ENCODE measurements around the gene SLC25A23. TPM values are rescaled to one million over a fixed set of nuclear protein-coding genes. Genes with fewer than 3 reads are reported as not detected.

Gene SLC25A23
- total RNA-seq, 2 experiments from 2014 or later, result 10.5 to 10.8 TPM

DNA sequence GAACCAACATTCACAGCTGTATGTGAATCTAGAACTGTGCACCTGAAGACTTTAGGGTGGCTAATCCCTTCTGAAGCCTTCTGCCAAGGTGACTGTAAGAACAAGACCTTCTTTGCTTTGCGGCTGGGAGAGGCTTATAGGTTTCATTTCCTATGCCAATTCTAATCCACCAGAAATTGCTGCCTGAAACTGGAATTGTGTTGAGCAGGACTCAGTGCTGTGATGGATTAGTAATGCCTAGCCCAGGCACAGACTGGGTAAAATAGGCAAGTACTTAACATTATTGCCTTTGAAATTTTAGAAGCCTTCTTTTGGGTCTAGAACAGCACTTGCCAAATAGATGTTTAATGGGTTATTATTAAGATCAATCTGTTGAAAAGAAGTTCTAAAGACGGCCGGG lies 11.5 kb downstream of the SLC25A23 start:
- TF ChIP-seq, protein P1, sequence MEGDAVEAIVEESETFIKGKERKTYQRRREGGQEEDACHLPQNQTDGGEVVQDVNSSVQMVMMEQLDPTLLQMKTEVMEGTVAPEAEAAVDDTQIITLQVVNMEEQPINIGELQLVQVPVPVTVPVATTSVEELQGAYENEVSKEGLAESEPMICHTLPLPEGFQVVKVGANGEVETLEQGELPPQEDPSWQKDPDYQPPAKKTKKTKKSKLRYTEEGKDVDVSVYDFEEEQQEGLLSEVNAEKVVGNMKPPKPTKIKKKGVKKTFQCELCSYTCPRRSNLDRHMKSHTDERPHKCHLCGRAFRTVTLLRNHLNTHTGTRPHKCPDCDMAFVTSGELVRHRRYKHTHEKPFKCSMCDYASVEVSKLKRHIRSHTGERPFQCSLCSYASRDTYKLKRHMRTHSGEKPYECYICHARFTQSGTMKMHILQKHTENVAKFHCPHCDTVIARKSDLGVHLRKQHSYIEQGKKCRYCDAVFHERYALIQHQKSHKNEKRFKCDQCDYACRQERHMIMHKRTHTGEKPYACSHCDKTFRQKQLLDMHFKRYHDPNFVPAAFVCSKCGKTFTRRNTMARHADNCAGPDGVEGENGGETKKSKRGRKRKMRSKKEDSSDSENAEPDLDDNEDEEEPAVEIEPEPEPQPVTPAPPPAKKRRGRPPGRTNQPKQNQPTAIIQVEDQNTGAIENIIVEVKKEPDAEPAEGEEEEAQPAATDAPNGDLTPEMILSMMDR (IDR thresholded peaks at IDR 0.05), result no peak
- peaks cover 28% of the 10 kb centered on the region for H3K36me3 Mint-ChIP-seq (ENCODE audit: low read depth)
- intact Hi-C loops (cut with DNase I, micrococcal nuclease), result no loop called here

DNA sequence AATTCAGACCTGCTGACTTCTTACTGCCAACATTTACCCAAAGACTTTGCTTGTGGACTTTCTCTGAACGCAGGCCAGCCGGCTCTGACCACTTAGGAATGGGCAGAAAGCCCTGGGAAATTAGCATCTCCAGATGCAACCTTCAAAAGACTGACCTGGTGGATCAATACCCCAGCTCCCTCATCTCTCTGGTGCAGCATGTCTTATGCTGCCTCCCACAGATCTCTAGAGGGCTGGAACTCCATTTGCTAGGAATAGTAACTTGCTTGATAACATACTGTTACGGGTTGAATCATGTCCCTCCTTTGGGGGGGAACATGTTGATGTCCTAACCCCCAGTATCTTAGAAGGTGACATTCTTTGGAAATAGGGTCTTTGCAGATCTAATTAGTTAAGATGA lies 13.1 kb downstream of the SLC25A23 start:
- no peak overlapping the region for H3K4me3 ChIP-seq (ENCODE audit: low read length)
- no peaks in the 10 kb centered on the region for H3K4me1 ChIP-seq (ENCODE audit: insufficient read depth, low read length)
- H3K9me3 ChIP-seq (ENCODE audit: control insufficient read depth in 1 of 2, insufficient read depth in 1 of 2, low read length in 2 of 2), result no peaks in the 10 kb centered on the region
- no peak overlapping the region for H3K27ac Mint-ChIP-seq
- H3K4me1 Mint-ChIP-seq (ENCODE audit: low read depth), result no peaks in the 10 kb centered on the region
- no peak for ATAC-seq (ENCODE audit: poor library complexity)
- DNase-seq, result no peak
- H3K9me3 Mint-ChIP-seq, result no peaks in the 10 kb centered on the region
- H3K27me3 Mint-ChIP-seq, result no peaks in the 10 kb centered on the region
- no peaks in the 10 kb centered on the region for H3K27me3 ChIP-seq (ENCODE audit: control insufficient read depth in 1 of 2, insufficient read depth in 2 of 2, low read length in 2 of 2)
- H3K27ac ChIP-seq (ENCODE audit: low read depth in 1 of 2, low read length in 2 of 2), result no peak overlapping the region
- ChIA-PET POLR2A (no interaction called here), CTCF (no interaction called here)
- peaks cover 15% of the 10 kb centered on the region for H3K36me3 Mint-ChIP-seq (ENCODE audit: low read depth)
- intact Hi-C loops (cut with DNase I, micrococcal nuclease), result no loop called here
- no peak overlapping the region for H3K4me3 Mint-ChIP-seq
- TF ChIP-seq, protein P1 (IDR thresholded peaks at IDR 0.05), result no peak
- H3K36me3 ChIP-seq (ENCODE audit: insufficient read depth, low read length), result no peaks in the 10 kb centered on the region

More for the DNA sequence above, 11.5 kb downstream of the SLC25A23 start:
- Histone ChIP-seq H3K4me3 (ENCODE audit: low read length) (no peak overlapping the region), H3K27ac (ENCODE audit: low read depth in 1 of 2, low read length in 2 of 2) (no peak overlapping the region), H3K4me1 (ENCODE audit: insufficient read depth, low read length) (no peaks in the 10 kb centered on the region), H3K9me3 (ENCODE audit: control insufficient read depth in 1 of 2, insufficient read depth in 1 of 2, low read length in 2 of 2) (no peaks in the 10 kb centered on the region), H3K27me3 (ENCODE audit: control insufficient read depth in 1 of 2, insufficient read depth in 2 of 2, low read length in 2 of 2) (no peaks in the 10 kb centered on the region), H3K36me3 (ENCODE audit: insufficient read depth, low read length) (peaks cover 2% of the 10 kb centered on the region)
- H3K4me1 Mint-ChIP-seq (ENCODE audit: low read depth), result no peaks in the 10 kb centered on the region
- peaks cover 2% of the 10 kb centered on the region for H3K9me3 Mint-ChIP-seq
- CTCF ChIA-PET, result no interaction called here
- H3K27me3 Mint-ChIP-seq, result no peaks in the 10 kb centered on the region
- no peak overlapping the region for H3K4me3 Mint-ChIP-seq
- DNase-seq (no peak), ATAC-seq (ENCODE audit: poor library complexity) (no peak)
- H3K27ac Mint-ChIP-seq, result no peak overlapping the region
- POLR2A ChIA-PET, result no interaction called here

DNA sequence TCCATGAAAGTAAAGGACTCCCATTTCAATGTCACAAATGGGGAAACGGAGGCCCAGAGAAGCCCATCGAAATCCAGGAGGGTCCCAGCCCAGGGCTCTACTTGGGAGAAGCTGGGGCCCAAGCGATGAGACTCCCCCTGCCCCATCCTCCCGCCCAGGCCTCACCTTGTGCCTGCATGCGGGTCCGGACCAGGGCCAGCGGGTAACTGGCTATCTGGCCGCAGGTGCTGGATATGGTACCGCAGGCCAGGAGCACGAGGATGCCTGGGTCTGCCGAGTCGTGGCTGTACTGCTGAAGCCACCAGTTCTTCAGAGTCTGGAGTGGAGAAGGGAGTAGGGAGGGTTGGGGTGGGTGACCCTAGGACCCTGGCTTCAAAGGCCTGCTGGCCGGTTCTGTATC lies 15.6 kb downstream of the SLC25A23 start:
- Histone ChIP-seq H3K27ac (ENCODE audit: low read depth in 1 of 2, low read length in 2 of 2) (no peak overlapping the region), H3K36me3 (ENCODE audit: insufficient read depth, low read length) (no peaks in the 10 kb centered on the region), H3K4me1 (ENCODE audit: insufficient read depth, low read length) (no peaks in the 10 kb centered on the region), H3K9me3 (ENCODE audit: control insufficient read depth in 1 of 2, insufficient read depth in 1 of 2, low read length in 2 of 2) (no peaks in the 10 kb centered on the region), H3K4me3 (ENCODE audit: low read length) (no peak overlapping the region), H3K27me3 (ENCODE audit: control insufficient read depth in 1 of 2, insufficient read depth in 2 of 2, low read length in 2 of 2) (no peaks in the 10 kb centered on the region)
- TF ChIP-seq, protein P1 (IDR thresholded peaks at IDR 0.05), result no peak
- Mint-ChIP-seq H3K27ac (no peak overlapping the region), H3K4me3 (no peak overlapping the region), H3K36me3 (ENCODE audit: low read depth) (peaks cover 15% of the 10 kb centered on the region), H3K4me1 (ENCODE audit: low read depth) (no peaks in the 10 kb centered on the region), H3K9me3 (no peaks in the 10 kb centered on the region), H3K27me3 (no peaks in the 10 kb centered on the region)
- CTCF ChIA-PET, result no interaction called here
- intact Hi-C loops (cut with DNase I, micrococcal nuclease), result no loop called here
- POLR2A ChIA-PET, result no interaction called here
- no peak for DNase-seq
- no peak for ATAC-seq (ENCODE audit: poor library complexity)
